ENCODE data around the gene LDLRAD3.
"Not testable (repeated sequence)": the region's sequence is repeated elsewhere in the genome, so short reads cannot be mapped to it uniquely, and the experiment has no call there.

The LDLRAD3 gene

DNA sequence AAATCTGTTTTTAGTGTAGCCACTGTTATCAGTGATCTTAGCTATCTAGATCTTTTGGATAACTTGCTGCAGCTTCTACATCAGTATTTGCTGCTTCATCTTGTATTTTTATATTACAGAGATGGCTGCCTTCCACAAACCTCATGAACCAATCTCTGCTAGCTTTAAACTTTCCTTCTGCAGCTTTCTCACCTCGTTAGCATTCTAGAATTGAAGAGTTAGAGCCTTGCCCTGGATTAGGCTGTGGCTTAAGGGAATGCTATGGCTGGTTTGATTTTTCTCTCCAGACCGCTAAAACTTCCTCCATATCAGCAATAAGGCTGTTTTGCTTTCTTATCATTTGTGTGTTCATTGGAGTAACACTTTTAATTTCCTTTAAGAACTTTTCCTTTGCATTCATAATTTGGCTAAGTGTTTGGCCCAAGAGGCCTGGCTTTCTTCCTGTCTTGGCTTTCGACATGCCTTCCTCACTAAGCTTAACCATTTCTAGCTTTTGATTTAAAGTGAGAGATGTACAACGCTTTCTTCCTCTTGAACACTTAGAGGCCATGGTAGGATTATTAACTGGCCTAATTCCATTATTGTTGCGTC, 51.9 kb downstream of the LDLRAD3 start:
- DNase-seq (ENCODE audit: low spot score): no peak

GRCh38 chr11:35997902-35998520, 54.1 kb downstream of the LDLRAD3 start:
- DNase-seq (ENCODE audit: low spot score): no peak

DNA sequence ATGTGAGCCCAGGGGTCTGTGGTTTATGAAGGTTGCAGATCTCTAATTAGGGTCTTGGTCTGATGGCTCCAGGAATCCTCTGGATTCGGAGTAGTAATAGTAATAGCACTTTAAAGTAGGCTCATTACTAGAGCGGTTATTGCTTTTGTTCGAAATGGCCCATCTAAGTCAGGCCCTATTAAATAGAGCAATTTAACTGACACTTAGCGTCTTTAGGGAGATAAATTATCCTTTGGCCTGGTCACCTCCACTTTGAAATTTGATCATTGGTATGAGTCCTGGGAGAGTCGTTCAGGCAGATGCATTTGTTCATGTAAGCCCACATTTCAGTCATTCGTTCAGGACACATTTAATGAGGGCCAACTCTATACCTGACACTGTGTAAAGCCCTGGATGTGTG, 54.8 kb downstream of the LDLRAD3 start:
- no peak for DNase-seq (ENCODE audit: low spot score)

GRCh38 chr11:36000616-36001190, 56.8 kb downstream of the LDLRAD3 start:
- no peak for DNase-seq (ENCODE audit: low spot score)

GRCh38 chr11:36002196-36002595, 58.3 kb downstream of the LDLRAD3 start:
- no peak for DNase-seq (ENCODE audit: low spot score)

DNA sequence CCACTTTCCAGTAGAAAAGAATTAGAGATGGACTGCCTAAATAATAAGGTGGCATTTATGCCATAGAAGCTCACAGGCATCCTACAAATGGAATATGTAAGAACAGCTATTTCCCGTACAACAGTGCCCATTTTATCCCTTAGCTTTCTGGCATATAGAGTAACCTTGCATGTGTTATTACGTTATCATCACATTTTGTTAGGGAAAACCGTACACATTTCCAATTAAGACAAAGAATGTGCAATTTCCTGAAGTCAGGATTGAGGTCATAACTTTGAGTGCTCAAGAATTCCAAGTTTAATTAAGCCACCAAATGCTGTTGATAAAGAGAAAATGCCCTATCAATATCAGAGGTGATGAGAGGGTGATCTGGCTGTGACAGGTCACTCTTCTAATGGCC, 58.9 kb downstream of the LDLRAD3 start:
- DNase-seq (ENCODE audit: low spot score): no peak

GRCh38 chr11:36006556-36006955, 62.7 kb downstream of the LDLRAD3 start:
- no peak for DNase-seq (ENCODE audit: low spot score)

GRCh38 chr11:36007127-36007655, 63.3 kb downstream of the LDLRAD3 start:
- DNase-seq (ENCODE audit: low spot score): no peak

GRCh38 chr11:36008584-36008983, 64.7 kb downstream of the LDLRAD3 start:
- DNase-seq (ENCODE audit: low spot score): no peak

DNA sequence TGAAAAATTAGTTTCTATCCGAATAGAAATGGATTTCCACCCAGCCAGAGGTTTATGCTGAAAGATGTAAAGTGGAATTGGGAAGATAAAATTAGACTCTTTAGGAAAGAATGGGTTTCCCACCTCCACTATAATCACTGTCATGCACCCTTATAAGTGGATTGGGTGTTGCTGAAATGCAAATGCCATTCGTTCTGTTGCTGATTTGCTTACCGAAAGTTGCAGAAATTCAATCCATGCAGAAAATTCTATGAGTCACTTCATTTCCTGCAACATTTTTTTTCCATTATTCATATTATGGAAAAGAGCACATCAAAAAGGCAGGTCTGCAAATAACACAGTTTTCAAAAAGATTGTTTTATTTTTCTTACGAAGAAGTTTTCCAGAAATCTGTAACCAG, 65.6 kb downstream of the LDLRAD3 start:
- DNase-seq (ENCODE audit: low spot score): no peak

GRCh38 chr11:36010010-36010740, 66.3 kb downstream of the LDLRAD3 start:
- DNase-seq (ENCODE audit: low spot score): no peak

- no peak for DNase-seq (ENCODE audit: low spot score)
Measured at GRCh38 chr11:36011574-36011973, 67.7 kb downstream of the LDLRAD3 start.

GRCh38 chr11:36012455-36012854, 68.6 kb downstream of the LDLRAD3 start:
- no peak for DNase-seq (ENCODE audit: low spot score)

GRCh38 chr11:36012979-36013378, 69.1 kb downstream of the LDLRAD3 start:
- no peak for DNase-seq (ENCODE audit: low spot score)

DNA sequence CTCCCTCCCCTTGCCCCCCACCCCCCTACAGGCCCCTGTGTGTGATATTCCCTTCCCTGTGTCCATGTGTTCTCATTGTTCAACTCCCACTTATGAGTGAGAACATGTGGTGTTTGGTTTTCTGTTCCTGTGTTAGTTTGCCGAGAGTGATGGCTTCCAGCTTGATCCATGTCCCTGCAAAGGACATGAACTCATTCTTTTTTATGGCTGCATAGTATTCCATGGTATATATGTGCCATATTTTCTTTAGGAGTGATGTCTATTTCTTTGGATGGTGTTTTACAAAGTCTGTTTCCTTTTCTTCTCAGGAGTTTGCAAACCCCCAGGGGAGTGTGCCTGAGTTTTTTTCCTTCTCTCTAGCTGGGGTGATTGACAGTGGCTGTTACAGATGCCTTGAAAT, 69.6 kb downstream of the LDLRAD3 start:
- DNase-seq (ENCODE audit: low spot score): not testable (repeated sequence)

DNA sequence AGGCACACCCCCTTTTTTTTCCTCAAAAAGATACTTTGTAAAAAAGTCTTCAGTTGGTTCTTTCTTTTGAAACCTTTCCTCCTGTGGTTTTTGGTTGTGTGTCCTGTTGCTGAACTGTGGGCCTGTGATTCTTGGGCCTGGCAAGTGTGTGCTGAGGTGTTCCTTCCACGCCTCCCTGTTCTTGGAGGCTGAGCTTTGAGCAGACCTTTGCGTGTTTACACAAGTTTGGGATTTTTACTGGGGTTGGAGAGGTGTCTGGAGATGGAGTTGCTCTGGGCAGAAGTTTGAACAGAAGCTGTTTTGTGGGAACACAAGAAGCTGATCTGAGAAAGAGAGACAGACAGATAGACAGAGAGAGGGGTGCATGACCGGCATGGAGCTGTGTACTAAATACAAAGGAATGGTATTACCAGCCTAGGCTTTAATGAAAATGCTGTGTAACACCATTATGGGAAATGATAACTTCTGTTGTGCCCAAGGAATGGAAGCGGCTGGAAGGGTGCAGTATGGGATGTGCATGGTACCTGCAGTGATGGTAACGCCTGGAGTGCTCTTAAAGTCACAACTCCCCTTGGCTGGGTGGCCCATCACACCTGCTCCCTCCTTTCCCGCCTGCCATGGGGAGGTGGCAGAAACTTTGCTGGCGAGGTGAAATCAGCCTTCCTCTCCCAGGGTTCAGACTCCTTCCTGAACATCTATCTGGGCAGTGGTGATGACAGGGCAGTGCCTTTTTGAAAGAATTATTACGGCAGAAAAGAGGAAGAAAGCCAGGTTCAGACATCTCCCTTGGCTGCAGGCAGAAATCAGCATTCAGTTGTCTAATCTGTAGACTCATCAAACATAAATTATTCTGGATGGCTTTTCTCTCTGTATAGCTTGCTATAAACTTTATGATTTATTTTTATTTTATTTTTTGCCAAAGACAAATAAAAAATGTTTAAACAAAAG, 70.4 kb downstream of the LDLRAD3 start:
- DNase-seq (ENCODE audit: low spot score): no peak

DNA sequence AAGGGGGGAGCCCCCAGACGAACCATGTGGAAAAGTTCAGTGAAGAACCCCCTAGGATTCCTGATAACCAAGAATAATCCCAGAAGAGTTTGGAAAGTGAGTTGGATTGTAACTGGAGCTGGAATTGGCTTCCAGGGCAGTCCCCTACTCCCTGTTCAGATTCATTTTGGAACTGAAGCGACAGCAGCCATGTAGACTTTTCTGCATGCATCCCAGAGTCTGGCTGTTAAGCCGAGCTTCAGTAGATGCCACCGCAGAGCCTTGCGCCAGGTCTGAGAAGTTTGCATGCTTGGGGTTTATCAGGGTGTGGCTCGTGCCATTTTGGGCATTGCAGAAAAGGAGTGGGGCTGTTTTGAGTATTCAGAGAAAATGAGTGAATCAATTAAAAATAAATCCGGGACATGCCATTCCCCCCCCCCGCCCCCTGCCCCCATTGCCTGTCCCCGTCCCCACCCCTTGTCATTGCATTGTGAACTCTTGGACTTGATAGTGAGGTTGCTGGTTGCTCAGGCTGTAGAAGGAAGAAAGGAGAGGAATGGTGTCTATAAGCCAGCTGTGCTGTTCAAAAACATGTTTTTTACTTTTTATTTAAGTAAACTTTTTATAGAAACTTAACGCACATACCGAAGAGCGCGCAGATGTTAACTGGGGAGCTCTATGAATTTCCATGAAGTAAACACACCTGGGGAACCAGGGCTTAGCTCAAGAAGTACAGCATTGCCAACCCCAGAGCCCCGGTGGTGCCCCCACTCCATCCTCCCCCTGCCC, 71.2 kb downstream of the LDLRAD3 start:
- no peak for DNase-seq (ENCODE audit: low spot score)

DNA sequence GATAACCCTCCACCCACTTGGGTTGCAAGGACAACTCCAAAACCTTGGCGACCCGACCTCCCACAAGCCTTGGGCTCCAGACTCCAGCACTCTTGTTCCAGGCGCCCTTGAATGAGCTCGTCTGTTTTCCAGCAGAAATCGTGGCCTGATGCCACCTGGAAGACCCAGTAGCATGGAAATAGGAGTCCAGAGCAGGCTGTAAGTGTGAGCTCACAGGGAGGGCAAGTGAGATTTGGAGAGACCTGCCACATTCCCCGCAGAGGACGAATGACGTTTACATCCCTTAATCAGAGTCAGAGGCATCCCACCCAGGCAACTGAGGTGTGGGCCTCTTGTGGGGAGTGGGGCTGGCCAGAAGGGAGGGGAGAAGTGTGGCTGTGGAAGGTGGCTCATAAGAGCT, 71.9 kb downstream of the LDLRAD3 start:
- no peak for DNase-seq (ENCODE audit: low spot score)

DNA sequence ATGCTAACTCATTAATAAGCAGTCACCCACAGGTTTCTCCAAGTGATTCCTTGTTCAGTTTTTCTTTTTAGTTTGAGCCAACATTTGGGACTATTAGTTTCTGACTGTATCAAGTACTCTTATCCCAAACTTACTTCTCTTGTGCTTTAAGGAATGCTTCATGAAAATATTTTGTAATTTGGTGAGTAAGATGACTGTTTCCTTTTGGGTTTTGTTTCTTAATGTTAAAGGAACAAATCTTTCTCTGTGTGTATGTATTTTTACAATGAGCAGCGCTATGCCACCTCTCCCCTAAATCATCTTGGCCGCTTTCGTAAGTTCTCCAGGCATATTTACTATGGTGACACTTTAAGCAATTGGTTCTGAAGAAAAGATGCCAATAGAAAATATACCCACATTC, 72.4 kb downstream of the LDLRAD3 start:
- DNase-seq (ENCODE audit: low spot score): no peak

DNA sequence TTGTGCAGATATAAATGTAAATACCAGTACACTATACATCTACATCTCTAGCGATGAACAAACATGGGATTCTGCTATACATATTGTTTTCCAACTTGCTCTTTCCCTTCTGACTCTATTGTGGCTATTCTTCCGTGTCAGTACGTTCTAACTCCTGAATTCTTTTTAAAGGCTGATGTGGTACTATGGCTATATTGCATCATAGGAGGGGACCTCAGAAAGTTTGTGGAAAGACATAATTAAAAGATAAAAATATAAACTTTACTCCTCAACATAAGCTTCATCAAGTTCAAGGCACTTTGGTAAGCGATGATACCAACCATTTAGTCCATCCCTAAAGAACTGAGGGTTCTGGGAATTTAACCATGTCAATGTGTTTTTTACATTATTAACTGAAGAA, 72.8 kb downstream of the LDLRAD3 start:
- no peak for DNase-seq (ENCODE audit: low spot score)

GRCh38 chr11:36019005-36019596, 75.2 kb downstream of the LDLRAD3 start:
- no peak for DNase-seq (ENCODE audit: low spot score)

Measured in NAMALWA (cell line).